ENCODE measurements around the gene PRELID2.

PRELID2 gene

DNA sequence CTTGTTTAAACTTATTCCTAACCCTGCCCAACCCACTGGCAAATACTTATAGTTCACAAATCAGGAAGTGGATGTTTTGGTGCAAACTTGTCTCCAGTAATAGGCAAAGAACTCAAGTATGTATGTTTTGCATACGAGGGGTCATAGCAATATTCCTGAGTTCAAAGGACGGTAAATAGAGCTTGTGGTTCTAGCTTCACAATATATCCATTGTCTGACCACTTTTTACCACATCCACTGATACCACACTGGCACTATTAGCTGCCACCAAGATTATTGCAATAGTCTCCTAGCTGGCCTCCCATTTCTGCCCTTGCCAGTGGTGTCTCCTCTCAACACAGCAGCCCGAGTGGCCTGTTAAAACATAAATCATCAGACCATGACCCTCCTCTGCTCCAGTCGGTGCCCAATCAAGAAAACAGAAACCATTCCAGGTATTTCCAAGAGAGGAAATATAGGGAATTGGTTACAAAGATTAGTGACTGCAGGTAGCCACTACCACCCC, 20.7 kb upstream of the PRELID2 start:
- peak overlapping the region in 1 of 2 experiments; percentile 56 for H2BK12ac ChIP-seq (ENCODE audit: low read length in 2 of 2)
- H3K27ac ChIP-seq (ENCODE audit: low read length, poor library complexity, severe bottlenecking): peak overlapping the region; percentile 82
- peak overlapping the region; percentile 95 to 99 for H3K18ac ChIP-seq (ENCODE audit: low read depth in 1 of 2, low read length in 2 of 2)
- H3K4ac ChIP-seq (ENCODE audit: low read depth in 1 of 2, low read length in 2 of 2): peak overlapping the region in 1 of 2 experiments; percentile 35
- no peak for DNase-seq
- H3K4me2 ChIP-seq (ENCODE audit: low read length, poor library complexity, severe bottlenecking): peak overlapping the region; percentile 85
- H3K4me1 ChIP-seq (ENCODE audit: control insufficient read depth, insufficient read depth, low read depth, low read length): peaks cover 8% of the 10 kb centered on the region
- no peak overlapping the region for H2AK5ac ChIP-seq (ENCODE audit: low read length, severe bottlenecking)
- peak overlapping the region in 1 of 2 experiments; percentile 56 for H3K4me3 ChIP-seq (ENCODE audit: insufficient read depth in 1 of 2, low read depth in 1 of 2, low read length in 2 of 2)
- H3K79me1 ChIP-seq (replicated peaks; ENCODE audit: low read length, poor library complexity, severe bottlenecking): no peaks in the 10 kb centered on the region
- no peaks in the 10 kb centered on the region for H3K36me3 ChIP-seq (ENCODE audit: control insufficient read depth in 1 of 2, insufficient read depth in 2 of 2, low read depth in 1 of 2, low read length in 2 of 2)
- no peaks in the 10 kb centered on the region for H3K9me3 ChIP-seq (ENCODE audit: control insufficient read depth, low read length)
- H3K14ac ChIP-seq (ENCODE audit: low read length in 2 of 2): no peak overlapping the region
- no peaks in the 10 kb centered on the region for H3K27me3 ChIP-seq (ENCODE audit: control insufficient read depth in 1 of 2, insufficient read depth in 1 of 2, low read length in 2 of 2)
- H4K8ac ChIP-seq (ENCODE audit: low read length): peak overlapping the region; percentile 97
- H2AFZ ChIP-seq (ENCODE audit: low read depth, low read length): peak overlapping the region; percentile 89
- H2BK15ac ChIP-seq (ENCODE audit: low read depth, poor library complexity, severe bottlenecking): peak overlapping the region; percentile 88
- H3K23ac ChIP-seq (ENCODE audit: low read length in 2 of 2): no peak overlapping the region
- peak overlapping the region; percentile 3 for H2BK5ac ChIP-seq (ENCODE audit: low read depth, low read length, poor library complexity, severe bottlenecking)
- peak overlapping the region; percentile 87 for H4K91ac ChIP-seq (ENCODE audit: low read length)
- H3K9ac ChIP-seq (ENCODE audit: low read length): peak overlapping the region; percentile 84
- 64% methylated on average over 3 of the region's 4 CpGs for WGBS
- H2BK120ac ChIP-seq (ENCODE audit: low read depth, low read length): peak overlapping the region; percentile 64

- DNase-seq: peak; percentile 81
- Histone ChIP-seq H3K18ac (ENCODE audit: low read depth in 1 of 2, low read length in 2 of 2) (peak overlapping the region; percentile 13 to 34), H3K9me3 (ENCODE audit: control insufficient read depth, low read length) (no peaks in the 10 kb centered on the region), H3K14ac (ENCODE audit: low read length in 2 of 2) (no peak overlapping the region), H3K4me3 (ENCODE audit: insufficient read depth in 1 of 2, low read depth in 1 of 2, low read length in 2 of 2) (no peak overlapping the region), H3K27me3 (ENCODE audit: control insufficient read depth in 1 of 2, insufficient read depth in 1 of 2, low read length in 2 of 2) (no peaks in the 10 kb centered on the region), H2BK12ac (ENCODE audit: low read length in 2 of 2) (no peak overlapping the region), H2BK15ac (ENCODE audit: low read depth, poor library complexity, severe bottlenecking) (peak overlapping the region; percentile 70), H4K8ac (ENCODE audit: low read length) (no peak overlapping the region), H3K4ac (ENCODE audit: low read depth in 1 of 2, low read length in 2 of 2) (no peak overlapping the region), H3K79me1 (replicated peaks; ENCODE audit: low read length, poor library complexity, severe bottlenecking) (no peaks in the 10 kb centered on the region), H3K23ac (ENCODE audit: low read length in 2 of 2) (no peak overlapping the region), H3K27ac (ENCODE audit: low read length, poor library complexity, severe bottlenecking) (no peak overlapping the region), H4K91ac (ENCODE audit: low read length) (no peak overlapping the region), H3K4me1 (ENCODE audit: control insufficient read depth, insufficient read depth, low read depth, low read length) (peaks cover 8% of the 10 kb centered on the region), H2BK120ac (ENCODE audit: low read depth, low read length) (no peak overlapping the region), H2AK5ac (ENCODE audit: low read length, severe bottlenecking) (no peak overlapping the region), H3K4me2 (ENCODE audit: low read length, poor library complexity, severe bottlenecking) (no peak overlapping the region), H2AFZ (ENCODE audit: low read depth, low read length) (no peak overlapping the region), H2BK5ac (ENCODE audit: low read depth, low read length, poor library complexity, severe bottlenecking) (no peak overlapping the region), H3K36me3 (ENCODE audit: control insufficient read depth in 1 of 2, insufficient read depth in 2 of 2, low read depth in 1 of 2, low read length in 2 of 2) (no peaks in the 10 kb centered on the region), H3K9ac (ENCODE audit: low read length) (no peak overlapping the region)
- 48% methylated on average over 2 of the region's 2 CpGs for WGBS
Measured at GRCh38 chr5:145854651-145855258, 19.6 kb upstream of the PRELID2 start.

- H3K4ac ChIP-seq (ENCODE audit: low read depth in 1 of 2, low read length in 2 of 2): no peak overlapping the region
- H3K9me3 ChIP-seq (ENCODE audit: control insufficient read depth, low read length): no peaks in the 10 kb centered on the region
- no peak overlapping the region for H3K18ac ChIP-seq (ENCODE audit: low read depth in 1 of 2, low read length in 2 of 2)
- H4K91ac ChIP-seq (ENCODE audit: low read length): no peak overlapping the region
- peaks cover 8% of the 10 kb centered on the region for H3K4me1 ChIP-seq (ENCODE audit: control insufficient read depth, insufficient read depth, low read depth, low read length)
- no CpG with 5 or more reads among the region's 3 CpGs for WGBS
- H3K23ac ChIP-seq (ENCODE audit: low read length in 2 of 2): no peak overlapping the region
- H3K4me2 ChIP-seq (ENCODE audit: low read length, poor library complexity, severe bottlenecking): no peak overlapping the region
- H3K4me3 ChIP-seq (ENCODE audit: insufficient read depth in 1 of 2, low read depth in 1 of 2, low read length in 2 of 2): no peak overlapping the region
- no peaks in the 10 kb centered on the region for H3K79me1 ChIP-seq (replicated peaks; ENCODE audit: low read length, poor library complexity, severe bottlenecking)
- H2BK5ac ChIP-seq (ENCODE audit: low read depth, low read length, poor library complexity, severe bottlenecking): no peak overlapping the region
- H4K8ac ChIP-seq (ENCODE audit: low read length): no peak overlapping the region
- no peak overlapping the region for H2BK12ac ChIP-seq (ENCODE audit: low read length in 2 of 2)
- no peak overlapping the region for H2BK120ac ChIP-seq (ENCODE audit: low read depth, low read length)
- H2BK15ac ChIP-seq (ENCODE audit: low read depth, poor library complexity, severe bottlenecking): no peak overlapping the region
- no peaks in the 10 kb centered on the region for H3K36me3 ChIP-seq (ENCODE audit: control insufficient read depth in 1 of 2, insufficient read depth in 2 of 2, low read depth in 1 of 2, low read length in 2 of 2)
- DNase-seq: no peak
- H3K27ac ChIP-seq (ENCODE audit: low read length, poor library complexity, severe bottlenecking): no peak overlapping the region
- H3K27me3 ChIP-seq (ENCODE audit: control insufficient read depth in 1 of 2, insufficient read depth in 1 of 2, low read length in 2 of 2): no peaks in the 10 kb centered on the region
- H3K9ac ChIP-seq (ENCODE audit: low read length): no peak overlapping the region
- no peak overlapping the region for H2AFZ ChIP-seq (ENCODE audit: low read depth, low read length)
- no peak overlapping the region for H2AK5ac ChIP-seq (ENCODE audit: low read length, severe bottlenecking)
- H3K14ac ChIP-seq (ENCODE audit: low read length in 2 of 2): no peak overlapping the region
Measured at GRCh38 chr5:145853781-145854376, 18.7 kb upstream of the PRELID2 start.

GRCh38 chr5:145852990-145853389, 17.8 kb upstream of the PRELID2 start:
- H3K9me3 ChIP-seq (ENCODE audit: control insufficient read depth, low read length): no peaks in the 10 kb centered on the region
- no peak overlapping the region for H2BK12ac ChIP-seq (ENCODE audit: low read length in 2 of 2)
- H3K36me3 ChIP-seq (ENCODE audit: control insufficient read depth in 1 of 2, insufficient read depth in 2 of 2, low read depth in 1 of 2, low read length in 2 of 2): no peaks in the 10 kb centered on the region
- no peak overlapping the region for H2AK5ac ChIP-seq (ENCODE audit: low read length, severe bottlenecking)
- DNase-seq: no peak
- H3K4me2 ChIP-seq (ENCODE audit: low read length, poor library complexity, severe bottlenecking): no peak overlapping the region
- H3K23ac ChIP-seq (ENCODE audit: low read length in 2 of 2): no peak overlapping the region
- no peak overlapping the region for H2AFZ ChIP-seq (ENCODE audit: low read depth, low read length)
- WGBS: 84% methylated on average over 3 of the region's 3 CpGs
- H3K14ac ChIP-seq (ENCODE audit: low read length in 2 of 2): no peak overlapping the region
- H3K4me3 ChIP-seq (ENCODE audit: insufficient read depth in 1 of 2, low read depth in 1 of 2, low read length in 2 of 2): no peak overlapping the region
- H2BK5ac ChIP-seq (ENCODE audit: low read depth, low read length, poor library complexity, severe bottlenecking): no peak overlapping the region
- H3K27me3 ChIP-seq (ENCODE audit: control insufficient read depth in 1 of 2, insufficient read depth in 1 of 2, low read length in 2 of 2): no peaks in the 10 kb centered on the region
- no peak overlapping the region for H3K9ac ChIP-seq (ENCODE audit: low read length)
- no peaks in the 10 kb centered on the region for H3K79me1 ChIP-seq (replicated peaks; ENCODE audit: low read length, poor library complexity, severe bottlenecking)
- H3K4me1 ChIP-seq (ENCODE audit: control insufficient read depth, insufficient read depth, low read depth, low read length): peaks cover 8% of the 10 kb centered on the region
- no peak overlapping the region for H2BK120ac ChIP-seq (ENCODE audit: low read depth, low read length)
- no peak overlapping the region for H2BK15ac ChIP-seq (ENCODE audit: low read depth, poor library complexity, severe bottlenecking)
- H4K8ac ChIP-seq (ENCODE audit: low read length): peak overlapping the region; percentile 33
- H3K27ac ChIP-seq (ENCODE audit: low read length, poor library complexity, severe bottlenecking): no peak overlapping the region
- H4K91ac ChIP-seq (ENCODE audit: low read length): no peak overlapping the region
- no peak overlapping the region for H3K4ac ChIP-seq (ENCODE audit: low read depth in 1 of 2, low read length in 2 of 2)
- H3K18ac ChIP-seq (ENCODE audit: low read depth in 1 of 2, low read length in 2 of 2): no peak overlapping the region

Data from mesenchymal stem cell (in vitro differentiated cells and primary cell).